ENCODE data around the gene TRIM40. TPM values are rescaled to one million over a fixed set of nuclear protein-coding genes. Genes with fewer than 3 reads are reported as not detected.

Gene TRIM40, protein sequence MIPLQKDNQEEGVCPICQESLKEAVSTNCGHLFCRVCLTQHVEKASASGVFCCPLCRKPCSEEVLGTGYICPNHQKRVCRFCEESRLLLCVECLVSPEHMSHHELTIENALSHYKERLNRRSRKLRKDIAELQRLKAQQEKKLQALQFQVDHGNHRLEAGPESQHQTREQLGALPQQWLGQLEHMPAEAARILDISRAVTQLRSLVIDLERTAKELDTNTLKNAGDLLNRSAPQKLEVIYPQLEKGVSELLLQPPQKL
- not detected in 2 replicates for total RNA-seq

DNA sequence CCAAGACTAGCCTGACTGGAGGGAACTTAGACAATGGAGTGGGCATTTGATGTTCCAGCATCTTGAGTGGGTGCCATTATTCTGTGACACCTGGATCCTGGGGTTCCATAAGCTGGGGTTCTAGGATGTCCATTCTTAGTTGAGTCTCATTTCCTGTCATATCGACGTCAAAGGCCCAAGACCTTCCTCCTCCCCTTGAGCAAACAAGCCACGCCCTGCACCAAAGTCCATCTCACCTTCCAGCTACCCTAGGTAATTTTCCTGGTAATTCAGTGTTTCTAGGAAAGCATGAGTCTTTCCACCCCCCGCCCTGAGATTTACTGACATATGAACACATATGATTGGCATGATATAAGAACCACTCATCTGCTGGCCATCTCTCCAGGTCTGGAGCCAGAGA, at the start of gene TRIM40:
TSS of gene TRIM40 (plus strand) at position 384 of the 400 bp plus-strand sequence. CDS start 897 bp downstream, outside the sequence.
- Histone ChIP-seq H3K36me3 (ENCODE audit: control insufficient read depth, insufficient read depth, low read length) (no peaks in the 10 kb centered on the region), H3K4me3 (ENCODE audit: low read depth, low read length) (no peak within 1 kb of the TSS), H3K27me3 (ENCODE audit: control insufficient read depth, insufficient read depth, low read length) (peaks cover 22% of the 10 kb centered on the region)
- DNase-seq (ENCODE audit: low read depth): no peak
- TF ChIP-seq, protein P1, sequence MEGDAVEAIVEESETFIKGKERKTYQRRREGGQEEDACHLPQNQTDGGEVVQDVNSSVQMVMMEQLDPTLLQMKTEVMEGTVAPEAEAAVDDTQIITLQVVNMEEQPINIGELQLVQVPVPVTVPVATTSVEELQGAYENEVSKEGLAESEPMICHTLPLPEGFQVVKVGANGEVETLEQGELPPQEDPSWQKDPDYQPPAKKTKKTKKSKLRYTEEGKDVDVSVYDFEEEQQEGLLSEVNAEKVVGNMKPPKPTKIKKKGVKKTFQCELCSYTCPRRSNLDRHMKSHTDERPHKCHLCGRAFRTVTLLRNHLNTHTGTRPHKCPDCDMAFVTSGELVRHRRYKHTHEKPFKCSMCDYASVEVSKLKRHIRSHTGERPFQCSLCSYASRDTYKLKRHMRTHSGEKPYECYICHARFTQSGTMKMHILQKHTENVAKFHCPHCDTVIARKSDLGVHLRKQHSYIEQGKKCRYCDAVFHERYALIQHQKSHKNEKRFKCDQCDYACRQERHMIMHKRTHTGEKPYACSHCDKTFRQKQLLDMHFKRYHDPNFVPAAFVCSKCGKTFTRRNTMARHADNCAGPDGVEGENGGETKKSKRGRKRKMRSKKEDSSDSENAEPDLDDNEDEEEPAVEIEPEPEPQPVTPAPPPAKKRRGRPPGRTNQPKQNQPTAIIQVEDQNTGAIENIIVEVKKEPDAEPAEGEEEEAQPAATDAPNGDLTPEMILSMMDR (IDR thresholded peaks at IDR 0.05; ENCODE audit: insufficient read depth, low read length, poor library complexity, severe bottlenecking): no peak

DNA sequence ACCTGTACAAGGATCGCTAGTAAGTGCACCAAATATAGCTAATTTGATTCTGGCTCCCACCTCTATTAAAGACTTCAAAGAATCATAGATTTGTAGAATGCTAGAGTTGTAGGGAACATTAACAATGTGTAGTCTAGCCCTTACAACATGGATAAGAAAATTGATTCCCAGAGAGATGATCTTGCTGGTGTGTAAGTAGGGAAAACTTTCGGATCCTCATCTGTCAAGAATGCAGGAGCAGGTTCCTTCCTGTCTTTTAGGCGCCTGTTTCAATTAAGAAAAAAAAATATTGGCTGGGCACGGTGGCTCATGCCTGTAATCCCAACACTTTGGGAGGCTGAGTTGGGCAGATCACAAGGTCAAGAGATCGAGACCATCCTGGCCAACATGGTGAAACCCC, 48.1 kb upstream of the TRIM40 start:
- Histone ChIP-seq H3K4me3 (ENCODE audit: low read depth, low read length) (no peak overlapping the region), H3K36me3 (ENCODE audit: control insufficient read depth, insufficient read depth, low read length) (no peaks in the 10 kb centered on the region), H3K27me3 (ENCODE audit: control insufficient read depth, insufficient read depth, low read length) (peaks cover 11% of the 10 kb centered on the region)
- no peak for DNase-seq (ENCODE audit: low read depth)
- TF ChIP-seq, protein P1 (IDR thresholded peaks at IDR 0.05; ENCODE audit: insufficient read depth, low read length, poor library complexity, severe bottlenecking): no peak

DNA sequence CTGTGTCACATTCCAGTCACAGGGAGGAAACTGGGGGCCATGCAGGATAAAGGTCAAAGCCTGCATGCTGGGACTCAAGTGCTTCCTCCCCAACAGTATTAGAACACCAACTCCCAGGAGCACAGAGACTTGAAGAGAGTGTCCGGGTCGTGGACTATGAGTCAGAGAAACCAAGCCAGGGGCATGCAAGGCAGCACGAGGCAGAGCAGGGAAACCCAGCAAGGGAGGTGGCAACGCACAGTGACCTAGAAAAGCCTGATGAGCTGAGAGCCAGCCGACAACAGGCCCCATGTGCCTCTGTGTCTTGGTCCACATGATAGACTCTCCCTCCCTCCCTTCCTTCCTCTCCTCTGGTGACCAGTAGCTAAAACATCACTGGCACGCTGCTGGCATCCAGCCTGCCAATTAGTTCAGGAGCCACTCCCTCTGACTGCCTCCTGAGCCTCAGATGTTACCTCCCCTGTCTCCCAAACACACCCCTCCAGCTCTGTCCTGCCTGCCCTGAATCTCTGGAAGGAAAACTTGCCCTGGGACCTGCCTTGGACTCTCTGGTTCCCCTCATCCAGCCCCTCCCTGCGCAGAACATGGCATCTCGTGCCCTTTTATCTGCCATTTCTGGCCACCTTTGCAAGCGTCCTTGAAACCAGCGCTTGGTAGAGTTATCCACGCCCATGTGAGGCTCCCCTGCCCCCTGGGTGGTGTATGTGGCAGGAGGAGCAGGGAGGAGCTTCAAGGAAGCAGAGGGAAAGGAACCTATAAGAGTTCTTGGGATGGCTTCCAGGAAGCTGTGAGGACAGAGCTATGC, 44.2 kb upstream of the TRIM40 start:
- H3K27me3 ChIP-seq (ENCODE audit: control insufficient read depth, insufficient read depth, low read length): peaks cover 22% of the 10 kb centered on the region
- H3K4me3 ChIP-seq (ENCODE audit: low read depth, low read length): no peak overlapping the region
- TF ChIP-seq, protein P1 (IDR thresholded peaks at IDR 0.05; ENCODE audit: insufficient read depth, low read length, poor library complexity, severe bottlenecking): no peak
- no peak for DNase-seq (ENCODE audit: low read depth)
- no peaks in the 10 kb centered on the region for H3K36me3 ChIP-seq (ENCODE audit: control insufficient read depth, insufficient read depth, low read length)

DNA sequence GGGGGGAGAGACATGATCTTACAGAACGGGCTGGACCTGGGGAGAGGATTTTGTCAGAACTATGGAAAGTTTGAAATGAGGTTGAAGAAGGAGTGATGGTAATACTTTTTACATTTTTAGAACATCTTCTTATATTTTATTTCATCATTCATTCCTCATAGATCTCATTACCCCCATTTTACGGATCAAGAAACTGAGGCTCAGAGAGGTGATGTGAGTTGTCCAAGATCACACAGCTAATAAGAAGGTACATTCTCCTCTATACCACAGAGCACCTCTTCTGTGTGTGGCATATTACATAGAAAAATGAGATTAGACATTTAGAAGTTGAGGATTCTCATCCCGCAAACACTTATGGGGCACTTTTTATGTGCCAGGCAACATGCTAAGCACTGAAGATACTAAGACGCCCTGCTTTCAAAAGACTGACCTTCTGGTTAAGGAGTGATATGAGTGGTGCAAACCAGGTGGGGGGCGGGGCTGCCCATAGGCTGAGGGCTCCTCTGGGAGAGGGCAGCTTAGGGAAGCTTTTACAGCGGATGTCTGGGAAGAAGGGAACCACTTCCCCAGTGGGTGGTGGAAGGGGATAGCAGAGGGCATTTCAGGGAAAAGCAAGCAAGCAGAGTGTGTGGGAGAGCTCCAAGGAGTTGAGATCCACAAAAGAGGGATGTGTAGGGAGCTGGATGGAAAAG, 42.9 kb upstream of the TRIM40 start:
- no peak for DNase-seq (ENCODE audit: low read depth)
- Histone ChIP-seq H3K4me3 (ENCODE audit: low read depth, low read length) (no peak overlapping the region), H3K27me3 (ENCODE audit: control insufficient read depth, insufficient read depth, low read length) (peaks cover 29% of the 10 kb centered on the region), H3K36me3 (ENCODE audit: control insufficient read depth, insufficient read depth, low read length) (no peaks in the 10 kb centered on the region)
- TF ChIP-seq, protein P1 (IDR thresholded peaks at IDR 0.05; ENCODE audit: insufficient read depth, low read length, poor library complexity, severe bottlenecking): no peak

DNA sequence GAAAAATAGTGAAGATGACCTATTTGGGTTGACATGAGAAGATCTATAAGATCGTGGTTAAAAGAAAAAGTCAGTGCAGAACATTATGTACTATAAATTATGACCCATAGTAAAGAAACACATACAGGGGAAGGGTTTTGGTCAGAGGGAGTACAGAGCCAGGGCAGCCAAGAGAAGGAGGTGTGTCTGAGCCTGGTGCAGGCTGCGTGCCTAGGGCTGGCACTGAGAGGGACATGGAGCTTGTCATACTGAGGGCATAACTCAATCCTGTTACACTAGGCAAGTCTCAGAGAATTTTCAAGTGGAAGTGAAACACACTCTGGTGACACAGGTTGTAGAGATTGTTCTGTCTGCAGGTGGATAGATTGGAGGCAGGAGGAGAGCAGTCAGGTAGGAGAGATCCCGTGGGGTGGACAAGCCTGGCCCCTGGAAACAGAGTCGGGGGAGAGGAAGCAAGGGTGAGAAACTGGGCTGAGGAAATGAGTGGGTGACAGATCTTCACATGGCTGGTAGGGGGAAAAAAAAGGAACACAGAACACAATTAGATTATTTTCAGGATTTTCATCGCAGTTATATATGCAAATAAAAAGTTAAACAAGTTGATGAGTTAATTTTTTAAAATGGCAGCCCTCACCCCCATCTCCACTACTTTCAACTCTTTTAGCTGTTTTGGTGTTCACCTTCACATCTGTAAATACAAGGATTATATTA, 41.8 kb upstream of the TRIM40 start:
- DNase-seq (ENCODE audit: low read depth): no peak
- Histone ChIP-seq H3K27me3 (ENCODE audit: control insufficient read depth, insufficient read depth, low read length) (peaks cover 35% of the 10 kb centered on the region), H3K36me3 (ENCODE audit: control insufficient read depth, insufficient read depth, low read length) (no peaks in the 10 kb centered on the region), H3K4me3 (ENCODE audit: low read depth, low read length) (no peak overlapping the region)
- TF ChIP-seq, protein P1 (IDR thresholded peaks at IDR 0.05; ENCODE audit: insufficient read depth, low read length, poor library complexity, severe bottlenecking): no peak

All from kidney epithelial cell (primary cell).